ENCODE data around the gene NELFE. TPM values are rescaled to one million over a fixed set of nuclear protein-coding genes. Genes with fewer than 3 reads are reported as not detected.
"Not testable (repeated sequence)": the region's sequence is repeated elsewhere in the genome, so short reads cannot be mapped to it uniquely, and the experiment has no call there.

NELFE gene
- total and polyA plus RNA-seq, 4 donors = 11.1 to 21.8 (median 13.0) TPM

DNA sequence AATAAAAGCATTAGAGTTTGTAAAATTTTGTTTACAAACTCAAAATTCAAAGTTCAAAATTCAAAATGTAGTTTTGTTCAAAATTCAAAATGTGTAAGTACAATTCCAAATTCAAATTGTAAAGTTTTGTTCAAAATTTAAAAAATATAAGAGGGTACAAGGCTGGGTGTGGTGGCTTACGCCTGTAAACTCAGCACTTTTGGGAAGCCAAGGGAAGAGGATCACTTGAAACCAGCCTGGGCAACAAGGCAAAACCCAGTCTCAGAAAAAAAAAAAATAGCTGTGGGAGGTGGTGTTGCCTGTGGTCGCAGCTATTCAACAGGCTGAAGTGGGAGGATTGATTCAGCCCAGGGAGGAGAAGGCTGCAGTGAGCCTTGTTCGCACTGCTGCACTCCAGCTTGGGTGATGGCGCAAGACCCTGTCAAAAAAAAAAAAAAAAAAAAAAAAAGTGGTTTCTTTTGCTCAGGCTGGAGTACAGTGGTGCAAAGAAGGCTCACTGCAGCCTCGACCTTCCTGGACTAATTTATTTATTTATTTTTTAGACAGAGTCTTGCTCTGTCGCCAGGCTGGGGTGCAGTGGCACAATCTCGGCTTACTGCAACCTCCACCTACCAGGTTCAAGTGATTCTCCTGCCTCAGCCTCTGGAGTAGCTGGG is 51.5 kb downstream of the NELFE start:
- Histone ChIP-seq H3K9ac (ENCODE audit: low read depth in 1 of 2, low read length in 2 of 2) (no peak overlapping the region), H3K27me3 (ENCODE audit: control insufficient read depth in 4 of 4, insufficient read depth in 4 of 4, low read length in 3 of 4) (no peaks in the 10 kb centered on the region), H3K36me3 (ENCODE audit: control insufficient read depth in 4 of 4, insufficient read depth in 3 of 4, low read depth in 1 of 4, low read length in 3 of 4) (no peaks in the 10 kb centered on the region), H3K4me3 (ENCODE audit: low read depth in 1 of 3, low read length in 3 of 3) (no peak overlapping the region), H3K27ac (ENCODE audit: low read depth in 1 of 2, low read length in 2 of 2) (no peak overlapping the region), H3K4me1 (ENCODE audit: control insufficient read depth in 4 of 4, insufficient read depth in 4 of 4, low read length in 3 of 4) (peaks cover 2 to 17% (median 13%) of the 10 kb centered on the region in 4 donors), H3K9me3 (ENCODE audit: control insufficient read depth in 4 of 4, low read length in 3 of 4) (no peaks in the 10 kb centered on the region)
- TF ChIP-seq RAD21 (IDR thresholded peaks at IDR 0.05) = peak; percentile 5 to 37
- TF ChIP-seq HNF4G (IDR thresholded peaks at IDR 0.05) = no peak
- no peak for DNase-seq (ENCODE audit: low spot score)
- 34% methylated on average over 7 of the region's 7 CpGs for WGBS

DNA sequence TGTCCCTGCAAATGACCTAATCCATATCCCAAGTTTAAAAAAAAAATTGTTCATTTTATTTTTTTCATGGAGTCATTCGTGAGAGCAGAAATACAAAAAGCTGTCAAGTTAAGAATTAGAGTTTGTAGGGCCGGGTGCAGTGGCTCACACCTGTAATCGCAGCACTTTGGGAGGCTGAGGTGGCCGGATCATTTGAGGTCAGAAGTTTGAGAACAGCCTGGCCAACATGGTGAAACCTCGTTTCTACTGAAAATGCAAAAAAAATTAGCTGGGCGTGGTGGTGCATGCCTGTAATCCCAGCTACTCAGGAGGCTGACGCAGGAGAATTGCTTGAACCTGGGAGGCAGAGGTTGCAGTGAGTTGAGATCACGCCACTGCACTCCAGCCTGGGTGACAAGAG is 52.0 kb downstream of the NELFE start:
- not testable (repeated sequence) for H3K36me3 ChIP-seq (ENCODE audit: control insufficient read depth in 4 of 4, insufficient read depth in 3 of 4, low read depth in 1 of 4, low read length in 3 of 4); H3K4me3 ChIP-seq (ENCODE audit: low read depth in 1 of 3, low read length in 3 of 3); DNase-seq (ENCODE audit: low spot score); H3K9ac ChIP-seq (ENCODE audit: low read depth in 1 of 2, low read length in 2 of 2); H3K9me3 ChIP-seq (ENCODE audit: control insufficient read depth in 4 of 4, low read length in 3 of 4); H3K27ac ChIP-seq (ENCODE audit: low read depth in 1 of 2, low read length in 2 of 2); H3K27me3 ChIP-seq (ENCODE audit: control insufficient read depth in 4 of 4, insufficient read depth in 4 of 4, low read length in 3 of 4)
- WGBS = 79% methylated on average over 8 of the region's 8 CpGs
- peaks cover 2 to 18% (median 13%) of the 10 kb centered on the region in 4 donors for H3K4me1 ChIP-seq (ENCODE audit: control insufficient read depth in 4 of 4, insufficient read depth in 4 of 4, low read length in 3 of 4)

- WGBS = 79% methylated on average over 4 of the region's 4 CpGs
- Histone ChIP-seq H3K36me3 (ENCODE audit: control insufficient read depth in 4 of 4, insufficient read depth in 3 of 4, low read depth in 1 of 4, low read length in 3 of 4) (no peaks in the 10 kb centered on the region), H3K9me3 (ENCODE audit: control insufficient read depth in 4 of 4, low read length in 3 of 4) (no peaks in the 10 kb centered on the region), H3K4me3 (ENCODE audit: low read depth in 1 of 3, low read length in 3 of 3) (no peak overlapping the region), H3K4me1 (ENCODE audit: control insufficient read depth in 4 of 4, insufficient read depth in 4 of 4, low read length in 3 of 4) (peaks cover 4 to 21% (median 15%) of the 10 kb centered on the region in 4 donors), H3K27ac (ENCODE audit: low read depth in 1 of 2, low read length in 2 of 2) (no peak overlapping the region), H3K27me3 (ENCODE audit: control insufficient read depth in 4 of 4, insufficient read depth in 4 of 4, low read length in 3 of 4) (no peaks in the 10 kb centered on the region), H3K9ac (ENCODE audit: low read depth in 1 of 2, low read length in 2 of 2) (no peak overlapping the region)
- TF ChIP-seq GABPA (IDR thresholded peaks at IDR 0.05 in 1 of 2, conservative IDR thresholded peaks at IDR 0.05 in 1 of 2) (no peak), RXRA (IDR thresholded peaks at IDR 0.05) (no peak), RAD21 (IDR thresholded peaks at IDR 0.05) (no peak), JUND (IDR thresholded peaks at IDR 0.05) (no peak), YY1 (IDR thresholded peaks at IDR 0.05) (no peak), ZBTB33 (IDR thresholded peaks at IDR 0.05) (no peak), SP1 (IDR thresholded peaks at IDR 0.05) (no peak), FOXA2 (IDR thresholded peaks at IDR 0.05) (no peak), EGR1 (IDR thresholded peaks at IDR 0.05; ENCODE audit: low read depth in 2 of 2) (no peak), NR2F2 (IDR thresholded peaks at IDR 0.05) (no peak), HNF4A (conservative IDR thresholded peaks at IDR 0.05) (no peak), TAF1 (conservative IDR thresholded peaks at IDR 0.05) (no peak), REST (IDR thresholded peaks at IDR 0.05) (no peak), CTCF (IDR thresholded peaks at IDR 0.05; ENCODE audit: low read depth, low read length, missing input control) (no peak), MAX (IDR thresholded peaks at IDR 0.05) (no peak), FOXA1 (IDR thresholded peaks at IDR 0.05) (no peak), HNF4G (IDR thresholded peaks at IDR 0.05) (no peak), ATF3 (IDR thresholded peaks at IDR 0.05) (no peak)
- no peak for DNase-seq (ENCODE audit: low spot score)
Measured at GRCh38 chr6:31906122-31906521, 52.6 kb downstream of the NELFE start.
